Panc1 (cell line): Measurements from ENCODE around the gene PRPH. TPM values are rescaled to one million over a fixed set of nuclear protein-coding genes. Genes with fewer than 3 reads are reported as not detected.

Source experiments
- ATAC-seq: fragments of 200-7000 bp; cut with Tn5 transposase; 2 replicates; pipeline ENCODE4 v1.9.1; 2020; ENCODE audit warnings: mild to moderate bottlenecking, moderate library complexity
- BruUV-seq: library from RNA; stranded (reverse); fragments of 400-500 nt; replicated peaks from 2 replicates; lab custom pipeline; 2021; lab: Mats Ljungman, UMichigan
- CTCF ChIA-PET: fragments of 300-600 bp; sonication (Branson Sonifier 250); formaldehyde crosslinking; loops from one replicate; lab custom pipeline; 2022; ENCODE audit warnings: antibody characterized with exemption; lab: Charles Lee
- POLR2A ChIA-PET: fragments of 300-600 bp; sonication (Branson Sonifier 250); formaldehyde crosslinking; loops from one replicate; lab custom pipeline; 2022; ENCODE audit warnings: antibody characterized with exemption; lab: Charles Lee
- DNase-seq: peaks from one replicate; pipeline ENCODE4 v3.0.0-alpha.2; 2010; ENCODE audit warnings: low read depth, low spot score
- H3K27ac ChIP-seq: 2 replicates; pipeline ENCODE4 v1.5.1; 2011; ENCODE audit warnings: mild to moderate bottlenecking, low read length, inconsistent platforms
- H3K27me3 ChIP-seq: fragments of 200-500 bp; sonication (Bioruptor generic); 2 replicates; pipeline ENCODE4 v1.6.0; 2014; ENCODE audit warnings: low read length, inconsistent platforms; ENCODE audit not compliant: control insufficient read depth, insufficient read depth
- H3K36me3 ChIP-seq: fragments of 200-500 bp; sonication (Bioruptor generic); 2 replicates; pipeline ENCODE4 v1.5.1; 2014; ENCODE audit warnings: inconsistent platforms, mild to moderate bottlenecking, low read length, moderate library complexity; ENCODE audit not compliant: control insufficient read depth, insufficient read depth
- H3K4me1 ChIP-seq: 2 replicates; pipeline ENCODE4 v1.5.1; 2011; ENCODE audit warnings: inconsistent platforms, mild to moderate bottlenecking, low read length, moderate library complexity; ENCODE audit not compliant: control insufficient read depth, insufficient read depth
- H3K4me3 ChIP-seq, 2 experiments: 2 replicates each; pipeline ENCODE4 v1.5.1; 2011 to 2012; ENCODE audit warnings: low read depth in 2 of 2, low read length in 2 of 2, mild to moderate bottlenecking in 2 of 2, inconsistent platforms in 1 of 2, moderate library complexity in 1 of 2
- H3K9me3 ChIP-seq: fragments of 200-500 bp; sonication (Bioruptor generic); 2 replicates; pipeline ENCODE4 v1.5.1; 2014; ENCODE audit warnings: low read depth, mild to moderate bottlenecking, inconsistent platforms, low read length, moderate library complexity; ENCODE audit not compliant: control insufficient read depth, insufficient read depth
- CTCF ChIP-seq: fragments of 450-650 bp; IDR thresholded peaks from 2 replicates; pipeline ENCODE4 v1.5.1; 2017; ENCODE audit warnings: mild to moderate bottlenecking
- POLR2AphosphoS5 ChIP-seq: IDR thresholded peaks from 2 replicates; pipeline ENCODE4 v1.6.1; 2012; ENCODE audit warnings: mild to moderate bottlenecking, low read depth, low read length, moderate library complexity
- REST ChIP-seq, 2 experiments: IDR thresholded peaks; 2 replicates each; pipeline ENCODE4 v1.6.1; 2011 to 2012; ENCODE audit warnings: low read depth in 2 of 2, control low read depth in 1 of 2, low read length in 1 of 2, mild to moderate bottlenecking in 1 of 2, moderate library complexity in 1 of 2; ENCODE audit not compliant: insufficient read depth in 1 of 2
- SIN3A ChIP-seq: IDR thresholded peaks from 2 replicates; pipeline ENCODE4 v1.6.1; 2012; ENCODE audit warnings: low read depth, mild to moderate bottlenecking, low read length, moderate library complexity, borderline replicate concordance; ENCODE audit not compliant: insufficient read depth
- TCF7L2 ChIP-seq: IDR thresholded peaks from 2 replicates; pipeline ENCODE4 v1.6.1; 2011; ENCODE audit warnings: mild to moderate bottlenecking, low read depth, low read length, inconsistent platforms
- in situ Hi-C: cut with HindIII; loops from 2 replicates; pipeline ENCODE4 v1.10.0; 2016; ENCODE audit warnings: low sequenced_read_pairs, low pct_unique_long_range_greater_than_20kb
- intact Hi-C: fragments of 100-400 bp; cut with micrococcal nuclease; formaldehyde crosslinking; loops from one replicate; pipeline ENCODE4 v1.10.0; 2022; ENCODE audit not compliant: unreplicated experiment
- total RNA-seq: library from RNA; stranded (reverse); gene quantifications from one replicate; pipeline ENCODE4 v1.2.1, GENCODE V29; 2021; ENCODE audit not compliant: unreplicated experiment

PRPH gene
- total RNA-seq, 1 experiment from 2014 or later = 0.39 TPM

GRCh38 chr12:49334681-49335080 is 39.7 kb downstream of the PRPH start:
- H3K9me3 ChIP-seq = no peaks in the 10 kb centered on the region
- H3K4me3 ChIP-seq = no peak overlapping the region
- H3K27me3 ChIP-seq = no peaks in the 10 kb centered on the region
- no peaks in the 10 kb centered on the region for H3K36me3 ChIP-seq
- intact Hi-C loops = loop anchor here (5.0 kb wide), 1 partner anchor 47 kb away; no protein-coding TSS in a partner anchor
- ChIA-PET POLR2A (no interaction called here), CTCF (interaction anchor here (1.0 kb wide), 1 partner anchor 13 kb away, joined by 3 read pairs; no protein-coding TSS in a partner anchor)
- H3K4me1 ChIP-seq = peaks cover 11% of the 10 kb centered on the region; the same call in 1 of the 2 replicates
- no peak for TF ChIP-seq POLR2AphosphoS5
- TF ChIP-seq SIN3A = no peak
- TF ChIP-seq REST (IDR thresholded peaks at IDR 0.05; ENCODE audit: insufficient read depth in 1 of 2, low read depth in 2 of 2, low read length in 1 of 2) = no peak
- TF ChIP-seq CTCF = no peak
- no peak for TF ChIP-seq TCF7L2
- H3K27ac ChIP-seq = no peak overlapping the region
- DNase-seq (no peak), ATAC-seq (no peak)
- no TSS peak for BruUV-seq
- in situ Hi-C loops = no loop called here

GRCh38 chr12:49335118-49335954 is 40.4 kb downstream of the PRPH start:
- intact Hi-C loops (loop anchor here (5.0 kb wide), 1 partner anchor 48 kb away; no protein-coding TSS in a partner anchor), in situ Hi-C loops (no loop called here)
- DNase-seq (no peak), ATAC-seq (no peak)
- Histone ChIP-seq H3K27ac (no peak overlapping the region), H3K36me3 (no peaks in the 10 kb centered on the region), H3K27me3 (no peaks in the 10 kb centered on the region), H3K4me3 (no peak overlapping the region), H3K9me3 (no peaks in the 10 kb centered on the region), H3K4me1 (peaks cover 10% of the 10 kb centered on the region; the same call in 1 of the 2 replicates)
- no TSS peak for BruUV-seq
- POLR2A ChIA-PET = interaction anchor here (0.6 kb wide), 1 partner anchor 69 kb away, joined by 5 read pairs; no protein-coding TSS in a partner anchor
- CTCF ChIA-PET = interaction anchor here (0.8 to 1.0 kb wide), 2 partner anchors 12 kb away, joined by 3 read pairs; partner anchors contain the start of gene TROAP
- TF ChIP-seq SIN3A (no peak), REST (IDR thresholded peaks at IDR 0.05; ENCODE audit: insufficient read depth in 1 of 2, low read depth in 2 of 2, low read length in 1 of 2) (no peak), TCF7L2 (no peak), CTCF (no peak), POLR2AphosphoS5 (no peak)
